NCI-H2081 (cell line): ENCODE results near the gene LARGE2.

Experiments
- DNase-seq, 2 experiments: peaks; one replicate each; lab custom pipeline; 2025; lab: John Stamatoyannopoulos, UW

LARGE2 gene

GRCh38 chr11:45929486-45930030 is 7.1 kb downstream of the LARGE2 start:
- DNase-seq = peak in 1 of 2 experiments; percentile 65

- DNase-seq = peak; percentile 92 to 98
These were observed 7.8 kb downstream of the LARGE2 start for GRCh38 chr11:45930031-45930794.

DNA sequence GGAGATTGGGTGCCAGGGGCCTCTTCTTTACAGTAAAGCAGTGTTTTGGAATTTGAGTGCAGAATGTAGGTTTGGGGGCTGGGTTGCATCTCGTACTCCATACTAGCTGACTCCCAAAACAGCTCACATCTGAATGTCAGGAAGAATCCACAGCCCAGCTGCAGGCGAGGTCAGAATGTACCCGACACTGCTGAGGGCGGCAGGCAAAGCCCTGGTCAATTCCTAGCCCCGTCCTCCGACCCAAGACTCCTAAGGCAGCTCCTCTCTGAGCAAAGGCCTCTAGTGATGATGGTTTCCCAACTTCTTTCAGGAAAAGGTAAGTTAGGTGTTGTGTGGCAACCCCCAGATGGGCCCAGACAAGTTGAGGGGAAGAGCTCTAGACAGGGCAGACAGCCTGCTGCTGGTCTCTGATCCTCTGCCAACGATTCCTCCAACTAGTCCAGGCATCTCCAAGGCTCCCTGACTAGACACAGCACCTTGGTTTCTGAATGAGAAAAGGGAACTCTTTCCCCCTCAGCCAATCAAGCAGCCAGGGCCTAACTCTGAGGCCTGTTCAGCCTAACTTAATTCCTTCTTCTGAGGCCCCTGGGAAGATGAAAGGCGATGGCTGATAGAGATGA is 8.6 kb downstream of the LARGE2 start:
- DNase-seq = no peak

DNA sequence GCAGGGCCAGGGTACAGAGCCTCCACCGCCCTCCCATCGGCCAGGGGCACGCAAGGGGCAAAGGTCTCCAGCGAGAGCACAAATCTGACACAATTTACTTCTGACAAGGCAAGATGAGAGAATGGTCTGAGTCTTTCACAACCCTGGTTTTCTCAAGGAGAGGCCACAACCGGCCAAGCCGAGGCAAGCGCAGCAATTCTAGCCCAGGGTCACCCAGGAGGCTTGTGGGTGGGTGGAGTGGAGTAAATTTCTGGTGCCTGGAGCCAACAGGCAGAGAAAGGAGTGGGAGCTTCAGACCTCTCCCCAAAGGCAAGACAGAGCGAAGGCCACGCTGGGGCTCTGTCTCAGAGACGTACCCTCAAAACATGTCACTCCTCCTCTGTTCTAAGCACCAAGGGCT is 9.3 kb downstream of the LARGE2 start:
- DNase-seq = no peak

GRCh38 chr11:45932217-45932616 is 9.8 kb downstream of the LARGE2 start:
- DNase-seq = no peak

- peak; percentile 32 to 36 for DNase-seq
These were observed 10.8 kb downstream of the LARGE2 start for GRCh38 chr11:45933131-45933831.

GRCh38 chr11:45933846-45934579 is 11.6 kb downstream of the LARGE2 start:
- no peak for DNase-seq

DNA sequence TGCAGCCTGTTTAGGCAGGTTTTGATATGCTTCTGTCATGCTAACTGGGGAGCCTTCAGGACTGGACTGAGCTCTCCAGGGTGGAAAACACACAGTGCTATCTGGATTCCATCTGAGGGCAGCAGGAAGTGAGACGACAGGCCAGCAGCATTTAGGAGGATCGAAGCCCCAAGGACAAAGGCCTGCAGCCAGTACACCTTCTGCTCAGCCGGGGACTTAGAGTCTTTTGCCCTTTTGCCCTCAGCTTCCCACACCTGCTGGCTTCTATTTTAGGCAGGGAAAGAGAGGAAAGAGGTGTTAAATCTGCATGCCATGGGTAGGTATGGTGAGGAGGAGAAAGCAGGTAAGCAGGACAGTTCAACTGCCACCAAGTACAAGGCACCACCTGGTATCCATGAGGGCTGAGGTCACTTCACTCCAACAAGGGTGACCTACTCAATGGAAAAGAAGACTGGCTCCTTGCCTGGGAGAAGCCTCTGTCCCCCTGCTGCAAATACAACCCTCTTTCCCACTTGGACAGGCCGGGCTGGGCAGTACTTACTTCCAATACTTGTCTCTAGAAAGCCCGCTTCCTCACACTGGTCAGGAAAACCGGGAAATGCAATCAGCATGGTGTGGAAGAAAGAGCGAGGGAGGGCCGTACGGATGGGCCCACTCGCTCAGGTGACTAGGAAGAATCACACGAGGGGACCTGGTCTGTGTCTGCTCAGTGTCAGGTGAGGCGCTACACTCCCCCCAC is 12.3 kb downstream of the LARGE2 start:
- no peak for DNase-seq

GRCh38 chr11:45935349-45936064 is 13.1 kb downstream of the LARGE2 start:
- DNase-seq = no peak

DNA sequence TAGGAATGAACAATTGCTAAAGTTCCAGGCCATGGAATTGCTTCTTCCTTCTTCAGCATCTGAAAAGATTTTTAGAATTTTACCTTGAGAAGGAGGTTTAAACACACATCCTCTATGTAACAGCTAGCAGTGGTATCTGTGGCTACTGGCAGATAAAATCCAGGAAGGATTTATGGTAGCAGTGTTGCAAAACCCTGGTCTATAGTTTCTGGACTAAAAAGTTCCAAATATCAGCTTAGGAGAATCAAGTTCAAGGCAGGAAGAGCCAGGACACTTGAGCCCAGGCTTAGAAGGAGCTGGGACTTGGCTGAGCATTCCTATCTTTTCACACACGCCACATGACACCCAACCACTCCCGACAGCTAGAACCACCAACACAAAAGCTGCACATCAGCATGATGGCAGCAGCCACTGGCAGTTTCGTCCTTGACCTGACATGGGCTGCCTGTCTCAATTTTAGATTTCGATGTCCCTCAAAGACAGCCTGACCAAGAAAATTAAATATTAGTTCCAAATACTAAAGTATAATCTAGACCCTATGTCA is 14.1 kb downstream of the LARGE2 start:
- no peak for DNase-seq

- no peak for DNase-seq
These were observed 15.5 kb downstream of the LARGE2 start for GRCh38 chr11:45937916-45938315.

DNA sequence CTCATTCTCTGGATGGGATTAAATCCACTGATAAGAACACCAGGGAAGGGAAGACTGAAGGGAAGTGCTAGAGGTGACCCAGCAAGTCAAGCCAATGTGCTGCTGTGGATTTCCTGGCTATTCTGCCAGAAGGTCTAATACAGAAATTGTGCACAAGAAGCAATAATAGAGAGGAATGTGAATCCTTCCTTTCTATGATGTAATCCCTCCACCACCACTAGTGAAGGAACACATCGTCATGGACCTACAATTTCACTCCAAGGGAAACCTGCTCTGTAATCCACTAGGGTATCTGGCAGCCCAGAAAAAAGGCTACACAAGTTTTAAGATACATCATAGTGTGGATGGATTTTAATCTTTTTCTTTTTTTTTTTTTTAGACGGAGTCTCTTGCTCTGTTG is 17.4 kb downstream of the LARGE2 start:
- no peak for DNase-seq

DNA sequence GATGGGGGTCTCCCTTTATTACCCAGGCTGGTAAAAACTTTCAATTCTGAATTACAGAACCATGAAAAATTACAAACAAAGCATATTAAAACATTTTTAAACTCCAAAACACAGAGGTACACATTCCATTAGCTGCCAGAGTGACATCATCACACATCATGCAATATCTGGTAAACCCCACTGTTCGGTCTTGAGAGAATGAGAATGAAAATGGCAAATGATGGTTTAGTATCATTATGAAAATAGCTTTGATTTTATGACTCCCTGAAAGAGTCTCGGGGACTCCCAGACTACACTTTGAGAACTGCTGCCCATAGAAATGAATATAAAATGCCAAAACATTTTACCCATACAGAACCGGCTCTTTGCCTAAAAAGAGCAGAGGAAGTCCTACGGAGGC is 18.8 kb downstream of the LARGE2 start:
- DNase-seq = no peak

DNA sequence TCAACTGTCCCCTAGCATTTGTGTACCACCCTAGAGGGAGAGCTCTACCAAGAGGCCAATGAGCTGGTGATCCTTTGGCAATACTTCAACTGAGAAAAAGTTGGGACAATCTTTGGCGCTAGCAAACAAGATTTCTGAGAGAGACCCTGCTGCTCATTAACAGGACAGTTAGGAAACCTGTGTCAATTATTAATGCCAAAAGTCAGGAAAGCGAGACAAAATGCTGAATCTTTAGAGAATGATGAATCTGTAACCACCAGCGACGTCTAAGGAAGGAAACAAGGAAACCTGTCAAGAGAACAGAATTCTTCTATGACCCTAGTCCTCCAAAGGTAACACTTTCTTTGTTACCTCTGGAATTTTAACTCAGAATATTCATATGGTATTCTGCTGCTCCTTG is 19.9 kb downstream of the LARGE2 start:
- DNase-seq = no peak

DNA sequence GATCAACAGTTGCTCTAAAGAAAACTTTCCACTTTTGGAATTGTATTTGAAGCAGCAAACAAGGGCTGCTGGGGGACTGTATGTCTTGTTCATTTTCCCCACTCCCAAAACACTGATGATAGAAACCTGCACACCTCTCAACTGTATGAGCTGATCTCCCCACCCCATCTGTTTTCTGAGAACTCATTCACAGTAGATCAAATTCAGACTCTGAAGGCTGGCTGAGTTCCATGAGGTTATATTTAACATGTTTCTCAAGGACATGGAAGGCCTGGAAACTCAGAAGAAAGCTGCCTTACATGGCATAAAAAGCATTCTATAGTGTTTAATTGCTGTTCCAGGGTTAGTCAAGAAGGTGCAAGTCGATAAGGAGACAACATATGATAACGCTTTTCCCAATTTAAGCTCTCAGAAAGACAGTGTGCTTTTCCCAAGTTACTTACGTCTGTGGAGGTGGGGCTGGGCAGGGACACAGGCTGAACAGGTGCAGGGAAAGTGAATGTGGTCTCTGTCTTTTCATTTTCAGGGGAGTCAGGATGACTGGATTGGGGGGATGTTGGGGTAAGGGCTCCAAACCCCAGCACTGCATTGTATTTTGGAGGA is 23.0 kb downstream of the LARGE2 start:
- DNase-seq = no peak

DNA sequence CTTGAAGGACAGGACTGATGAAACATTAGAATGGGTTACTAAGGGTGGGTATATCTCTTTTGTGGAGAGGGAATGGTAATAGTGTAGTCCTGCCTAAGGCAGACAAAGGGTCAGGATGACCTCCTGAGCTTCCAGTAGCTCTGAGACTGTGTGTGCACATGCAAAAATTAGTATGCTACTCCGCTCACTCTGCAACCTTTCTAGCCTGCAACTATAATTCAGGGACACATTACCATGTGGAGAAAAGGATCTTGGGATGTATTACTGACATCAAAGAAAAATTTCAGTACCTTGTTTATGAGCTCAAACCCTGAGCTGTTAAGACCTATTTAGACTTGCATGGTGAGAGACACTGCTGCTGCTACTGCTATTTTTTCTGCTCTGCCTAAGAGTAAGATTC is 25.4 kb downstream of the LARGE2 start:
- DNase-seq = no peak

GRCh38 chr11:45948356-45948755 is 25.9 kb downstream of the LARGE2 start:
- no peak for DNase-seq

DNA sequence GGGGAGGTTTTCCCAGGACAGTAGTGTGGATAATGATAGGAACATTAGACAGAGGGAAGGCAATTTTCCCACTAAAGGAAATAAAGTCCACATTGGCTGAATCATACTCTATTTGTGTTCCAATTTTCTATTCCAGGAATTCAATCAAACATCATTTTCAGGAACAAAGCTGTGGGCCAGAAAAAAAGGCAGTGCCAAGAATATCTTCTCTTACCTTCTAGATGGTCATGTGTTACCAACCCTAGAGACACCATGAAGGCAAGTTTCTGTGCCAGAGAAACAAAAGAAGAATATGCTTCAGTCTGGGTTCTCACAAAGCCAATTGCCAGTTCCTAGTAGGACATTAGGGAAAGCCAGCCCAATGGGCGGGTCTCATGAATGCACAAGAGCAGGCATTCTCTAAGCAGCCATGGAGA is 27.5 kb downstream of the LARGE2 start:
- no peak for DNase-seq

DNA sequence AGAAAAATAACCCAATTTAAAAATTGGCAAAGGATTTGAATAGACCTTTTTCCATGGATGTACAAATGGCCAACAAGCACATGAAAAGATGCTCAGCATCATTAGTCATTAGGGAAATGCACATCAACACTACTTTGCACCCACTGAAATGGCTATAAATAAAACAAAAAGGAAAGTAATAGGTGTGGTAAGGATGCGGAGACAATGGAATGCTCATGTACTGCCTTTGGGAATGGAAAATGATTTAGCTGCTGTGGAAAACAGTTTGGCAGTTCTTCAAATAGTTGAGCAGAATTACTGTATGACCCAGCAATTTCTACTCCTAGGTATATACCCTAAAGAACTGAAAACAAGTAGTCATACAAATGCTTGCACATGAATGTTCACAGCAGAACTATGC is 37.4 kb downstream of the LARGE2 start:
- DNase-seq = no peak
